IMR-90 (cell line): ENCODE data around the gene ETFA. TPM values are rescaled to one million over a fixed set of nuclear protein-coding genes. Genes with fewer than 3 reads are reported as not detected.

ENCODE experiments used
- ATAC-seq: fragments of 200-7000 bp; cut with Tn5 transposase; 2 replicates; pipeline ENCODE4 v1.9.1; 2020; ENCODE audit warnings: low read depth, mild to moderate bottlenecking, moderate library complexity
- BruUV-seq: library from RNA; stranded (reverse); fragments of 400-500 nt; replicated peaks from 2 replicates; lab custom pipeline; 2021; lab: Mats Ljungman, UMichigan
- CTCF ChIA-PET: fragments of 300-600 bp; formaldehyde crosslinking; extraction: SDS; loops from one replicate; lab custom pipeline; 2021; ENCODE audit warnings: antibody characterized with exemption; lab: Yijun Ruan, JAX
- POLR2A ChIA-PET: fragments of 300-600 bp; sonication (Branson Sonifier 250); formaldehyde crosslinking; loops from one replicate; lab custom pipeline; 2022; ENCODE audit warnings: antibody characterized with exemption; ENCODE audit not compliant: unreplicated experiment; lab: Charles Lee
- DNase-seq: peaks from one replicate; pipeline ENCODE4 v3.0.0; 2013
- H2AFZ ChIP-seq: replicated peaks from 2 replicates; pipeline ENCODE3; 2013; ENCODE audit warnings: low read length, mild to moderate bottlenecking; ENCODE audit not compliant: poor library complexity
- H2AK5ac ChIP-seq: 2 replicates; pipeline ENCODE4 v1.6.1; 2013; ENCODE audit warnings: low read depth, low read length, inconsistent platforms
- H2AK9ac ChIP-seq: replicated peaks from 2 replicates; pipeline ENCODE3; 2013; ENCODE audit warnings: mild to moderate bottlenecking, low read depth, low read length, moderate library complexity; ENCODE audit not compliant: poor library complexity
- H2BK120ac ChIP-seq: 2 replicates; pipeline ENCODE4 v1.6.1; 2013; ENCODE audit warnings: low read depth, low read length, inconsistent platforms
- H2BK15ac ChIP-seq: 3 replicates; pipeline ENCODE4 v1.6.1; 2013; ENCODE audit warnings: low read depth, low read length, inconsistent platforms
- H2BK20ac ChIP-seq: 2 replicates; pipeline ENCODE4 v1.6.1; 2013; ENCODE audit warnings: low read depth, mild to moderate bottlenecking, inconsistent platforms, low read length, moderate library complexity
- H2BK5ac ChIP-seq: 2 replicates; pipeline ENCODE4 v1.6.1; 2013; ENCODE audit warnings: mild to moderate bottlenecking, low read depth, low read length, inconsistent platforms; ENCODE audit not compliant: poor library complexity, severe bottlenecking
- H3K14ac ChIP-seq: replicated peaks from 2 replicates; pipeline ENCODE4 v1.6.1; 2013; ENCODE audit warnings: low read depth, low read length, inconsistent platforms
- H3K18ac ChIP-seq: 2 replicates; pipeline ENCODE4 v1.6.1; 2013; ENCODE audit warnings: low read depth, low read length, control low read depth
- H3K23ac ChIP-seq: 2 replicates; pipeline ENCODE4 v1.6.1; 2013; ENCODE audit warnings: low read depth, low read length, inconsistent platforms
- H3K27ac ChIP-seq: 2 replicates; pipeline ENCODE4 v1.5.1; 2013; ENCODE audit warnings: mild to moderate bottlenecking, control low read depth, low read length; ENCODE audit not compliant: insufficient read depth
- H3K27me3 ChIP-seq: 2 replicates; pipeline ENCODE4 v1.6.1; 2013; ENCODE audit warnings: low read length; ENCODE audit not compliant: control insufficient read depth, insufficient read depth
- H3K36me3 ChIP-seq: 2 replicates; pipeline ENCODE4 v1.6.1; 2013; ENCODE audit warnings: low read length, mixed read lengths; ENCODE audit not compliant: control insufficient read depth, insufficient read depth
- H3K4ac ChIP-seq: 2 replicates; pipeline ENCODE4 v1.6.1; 2013; ENCODE audit warnings: low read depth, low read length, inconsistent platforms
- H3K4me1 ChIP-seq: 2 replicates; pipeline ENCODE4 v1.6.1; 2013; ENCODE audit warnings: low read length, mixed read lengths; ENCODE audit not compliant: control insufficient read depth, insufficient read depth
- H3K4me2 ChIP-seq: 2 replicates; pipeline ENCODE4 v1.6.1; 2013; ENCODE audit warnings: low read depth, mild to moderate bottlenecking, control low read depth, low read length, moderate library complexity
- H3K4me3 ChIP-seq: 2 replicates; pipeline ENCODE4 v1.5.1; 2013; ENCODE audit warnings: low read depth, mild to moderate bottlenecking, control low read depth, low read length, moderate library complexity; ENCODE audit not compliant: insufficient read depth
- H3K56ac ChIP-seq: 2 replicates; pipeline ENCODE4 v1.6.1; 2013; ENCODE audit warnings: low read length, inconsistent platforms; ENCODE audit not compliant: insufficient read depth; ENCODE audit errors: extremely low read depth
- H3K79me1 ChIP-seq, 2 experiments: 2 replicates each; pipeline ENCODE4 v1.6.1; 2013; ENCODE audit warnings: low read length in 2 of 2, inconsistent platforms in 1 of 2, low read depth in 1 of 2
- H3K9ac ChIP-seq: 2 replicates; pipeline ENCODE4 v1.6.1; 2013; ENCODE audit warnings: low read depth, low read length, control low read depth
- H3K9me1 ChIP-seq: 2 replicates; pipeline ENCODE4 v1.6.1; 2013; ENCODE audit warnings: low read length, inconsistent platforms; ENCODE audit not compliant: insufficient read depth
- H3K9me3 ChIP-seq: 2 replicates; pipeline ENCODE4 v1.6.1; 2013; ENCODE audit warnings: low read length; ENCODE audit not compliant: control insufficient read depth, insufficient read depth
- H4K20me1 ChIP-seq: 2 replicates; pipeline ENCODE4 v1.6.1; 2013; ENCODE audit warnings: low read length, inconsistent platforms; ENCODE audit not compliant: insufficient read depth
- H4K5ac ChIP-seq: 2 replicates; pipeline ENCODE4 v1.6.1; 2013; ENCODE audit warnings: mild to moderate bottlenecking, low read depth, low read length, control low read depth
- H4K8ac ChIP-seq, 2 experiments: 2 replicates each; pipeline ENCODE4 v1.6.1; 2013; ENCODE audit warnings: low read depth in 2 of 2, low read length in 2 of 2, control low read depth in 1 of 2, inconsistent platforms in 1 of 2
- H4K91ac ChIP-seq: 2 replicates; pipeline ENCODE4 v1.6.1; 2013; ENCODE audit warnings: low read depth, low read length, inconsistent platforms; ENCODE audit not compliant: insufficient read depth
- BHLHE40 ChIP-seq: fragments of 150-350 bp; IDR thresholded peaks from 2 replicates; pipeline ENCODE4 v1.6.1; 2016; ENCODE audit warnings: mild to moderate bottlenecking, low read depth, low read length
- CEBPB ChIP-seq: IDR thresholded peaks from 2 replicates; pipeline ENCODE4 v1.6.1; 2012; ENCODE audit warnings: low read depth, low read length, improper control_type of control experiment
- FOS ChIP-seq: fragments of 150-350 bp; IDR thresholded peaks from 2 replicates; pipeline ENCODE4 v1.6.1; 2016; ENCODE audit warnings: low read depth, low read length
- MAFK ChIP-seq: IDR thresholded peaks from 2 replicates; pipeline ENCODE4 v1.6.1; 2012; ENCODE audit warnings: low read depth, low read length, improper control_type of control experiment
- MAZ ChIP-seq: IDR thresholded peaks from 2 replicates; pipeline ENCODE4 v1.6.1; 2012; ENCODE audit warnings: low read depth, mild to moderate bottlenecking, low read length, improper control_type of control experiment, moderate library complexity, borderline replicate concordance
- MXI1 ChIP-seq: IDR thresholded peaks from 2 replicates; pipeline ENCODE4 v1.6.1; 2012; ENCODE audit warnings: low read depth, mild to moderate bottlenecking, low read length, moderate library complexity, borderline replicate concordance
- NFE2L2 ChIP-seq: fragments of 150-350 bp; IDR thresholded peaks from 2 replicates; pipeline ENCODE4 v1.6.1; 2016; ENCODE audit warnings: low read depth, mild to moderate bottlenecking, low read length
- RCOR1 ChIP-seq: IDR thresholded peaks from 2 replicates; pipeline ENCODE4 v1.6.1; 2012; ENCODE audit warnings: mild to moderate bottlenecking, low read length, improper control_type of control experiment; ENCODE audit not compliant: insufficient replicate concordance
- RFX5 ChIP-seq: IDR thresholded peaks from 2 replicates; pipeline ENCODE4 v1.8.0; 2012; ENCODE audit warnings: low read depth, mild to moderate bottlenecking, low read length, moderate library complexity
- SMC3 ChIP-seq: fragments of 150-350 bp; IDR thresholded peaks from 2 replicates; pipeline ENCODE4 v1.6.1; 2016; ENCODE audit warnings: low read depth, mild to moderate bottlenecking, antibody characterized with exemption, low read length, moderate library complexity
- WGBS, 2 experiments: methylation state at CpG; one replicate each; pipeline versions ENCODE4 v1.1.5 to v1.1.7; 2013; ENCODE audit warnings: missing lambda C conversion rate in 2 of 2; ENCODE audit not compliant: insufficient read length in 1 of 2; ENCODE audit errors: extremely low coverage in 2 of 2; 5-methylcytosine and 5-hydroxymethylcytosine counted together
- dilution Hi-C: fragments of 300-500 bp; cut with HindIII; formaldehyde crosslinking; loops from one replicate; pipeline ENCODE4 v1.14.3; 2018; ENCODE audit warnings: low sequenced_read_pairs; ENCODE audit not compliant: unreplicated experiment
- in situ Hi-C: fragments of 300-500 bp; cut with MboI; formaldehyde crosslinking; loops from 3 replicates; pipeline ENCODE4 v1.14.3; 2019; ENCODE audit warnings: low sequenced_read_pairs, inconsistent platforms, mixed read lengths
- intact Hi-C: fragments of 100-400 bp; cut with micrococcal nuclease; formaldehyde crosslinking; loops from 2 replicates; pipeline ENCODE4 v1.10.0; 2022
- polyA plus RNA-seq, 3 experiments: library from polyadenylated mRNA; depleted of rRNA; stranded (reverse); fragments of >200 nt; gene quantifications; 2 replicates each; pipeline ENCODE4 v1.2.3, GENCODE V29; 2012; ENCODE audit warnings: low replicate concordance in 1 of 3
- total RNA-seq: library from RNA; depleted of rRNA; stranded (reverse); fragments of >200 nt; gene quantifications from 2 replicates; pipeline ENCODE4 v1.2.3, GENCODE V29; 2012
- TF ChIP-seq, protein P1 (sequence below): fragments of 150-350 bp; IDR thresholded peaks from 2 replicates; pipeline ENCODE4 v1.6.1; 2016; ENCODE audit warnings: low read depth, mild to moderate bottlenecking, low read length, moderate library complexity, borderline replicate concordance
- TF ChIP-seq, protein P2 (sequence below): conservative IDR thresholded peaks from 2 replicates; pipeline ENCODE4 v1.5.1; 2012; ENCODE audit warnings: mild to moderate bottlenecking, low read depth, low read length, improper control_type of control experiment

The ETFA gene
- total and polyA plus RNA-seq, 2 of the 4 experiments (the other 2 are of a cell fraction) = 115 to 172 TPM

DNA sequence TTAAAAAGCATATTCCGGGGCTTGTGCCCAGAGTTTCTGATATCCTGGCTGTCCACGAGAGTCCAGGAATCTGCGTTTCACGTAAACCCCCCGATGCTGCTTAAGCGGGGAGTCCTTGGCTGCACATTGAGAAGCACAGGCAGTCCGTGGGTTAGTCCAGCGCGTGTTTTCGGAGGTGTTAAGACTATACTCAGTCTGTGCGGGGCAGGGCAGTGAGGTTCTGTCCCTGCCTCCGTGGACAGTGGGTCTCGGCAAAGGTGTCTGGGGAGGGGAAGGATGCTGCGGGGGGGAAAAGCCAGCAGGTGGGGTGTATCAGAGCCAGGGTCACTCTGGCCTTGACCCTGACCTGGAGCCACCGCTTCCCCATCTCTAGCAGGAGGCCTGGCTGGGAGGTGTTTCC is 145.3 kb downstream of the ETFA start:
- H3K9me3 ChIP-seq = no peaks in the 10 kb centered on the region
- H2BK15ac ChIP-seq = no peak overlapping the region
- H3K4me2 ChIP-seq = no peak overlapping the region
- no peak overlapping the region for H2BK5ac ChIP-seq
- H3K56ac ChIP-seq = no peak overlapping the region
- no peak overlapping the region for H2BK120ac ChIP-seq
- H3K18ac ChIP-seq = no peak overlapping the region
- ATAC-seq = no peak
- H3K4ac ChIP-seq = no peak overlapping the region
- H2AFZ ChIP-seq = no peak overlapping the region
- BruUV-seq = no TSS peak
- ChIA-PET CTCF (no interaction called here), POLR2A (no interaction called here)
- in situ Hi-C loops = no loop called here
- H3K4me3 ChIP-seq = no peak overlapping the region
- intact Hi-C loops = no loop called here
- 96% methylated on average over 9 of the region's 15 CpGs; no CpG with 5 or more reads in 1 of the 2 experiments for WGBS, 2 experiments
- H4K20me1 ChIP-seq = no peaks in the 10 kb centered on the region
- TF ChIP-seq MXI1 (no peak), RFX5 (no peak), NFE2L2 (no peak), BHLHE40 (no peak), MAZ (no peak), RCOR1 (no peak), FOS (no peak), SMC3 (no peak), MAFK (no peak), CEBPB (no peak)
- TF ChIP-seq, protein P1, sequence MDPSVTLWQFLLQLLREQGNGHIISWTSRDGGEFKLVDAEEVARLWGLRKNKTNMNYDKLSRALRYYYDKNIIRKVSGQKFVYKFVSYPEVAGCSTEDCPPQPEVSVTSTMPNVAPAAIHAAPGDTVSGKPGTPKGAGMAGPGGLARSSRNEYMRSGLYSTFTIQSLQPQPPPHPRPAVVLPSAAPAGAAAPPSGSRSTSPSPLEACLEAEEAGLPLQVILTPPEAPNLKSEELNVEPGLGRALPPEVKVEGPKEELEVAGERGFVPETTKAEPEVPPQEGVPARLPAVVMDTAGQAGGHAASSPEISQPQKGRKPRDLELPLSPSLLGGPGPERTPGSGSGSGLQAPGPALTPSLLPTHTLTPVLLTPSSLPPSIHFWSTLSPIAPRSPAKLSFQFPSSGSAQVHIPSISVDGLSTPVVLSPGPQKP = no peak
- TF ChIP-seq, protein P2, sequence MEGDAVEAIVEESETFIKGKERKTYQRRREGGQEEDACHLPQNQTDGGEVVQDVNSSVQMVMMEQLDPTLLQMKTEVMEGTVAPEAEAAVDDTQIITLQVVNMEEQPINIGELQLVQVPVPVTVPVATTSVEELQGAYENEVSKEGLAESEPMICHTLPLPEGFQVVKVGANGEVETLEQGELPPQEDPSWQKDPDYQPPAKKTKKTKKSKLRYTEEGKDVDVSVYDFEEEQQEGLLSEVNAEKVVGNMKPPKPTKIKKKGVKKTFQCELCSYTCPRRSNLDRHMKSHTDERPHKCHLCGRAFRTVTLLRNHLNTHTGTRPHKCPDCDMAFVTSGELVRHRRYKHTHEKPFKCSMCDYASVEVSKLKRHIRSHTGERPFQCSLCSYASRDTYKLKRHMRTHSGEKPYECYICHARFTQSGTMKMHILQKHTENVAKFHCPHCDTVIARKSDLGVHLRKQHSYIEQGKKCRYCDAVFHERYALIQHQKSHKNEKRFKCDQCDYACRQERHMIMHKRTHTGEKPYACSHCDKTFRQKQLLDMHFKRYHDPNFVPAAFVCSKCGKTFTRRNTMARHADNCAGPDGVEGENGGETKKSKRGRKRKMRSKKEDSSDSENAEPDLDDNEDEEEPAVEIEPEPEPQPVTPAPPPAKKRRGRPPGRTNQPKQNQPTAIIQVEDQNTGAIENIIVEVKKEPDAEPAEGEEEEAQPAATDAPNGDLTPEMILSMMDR = no peak
- H3K36me3 ChIP-seq = no peaks in the 10 kb centered on the region
- H4K5ac ChIP-seq = no peak overlapping the region
- no peak overlapping the region for H3K14ac ChIP-seq
- no peak overlapping the region for H2AK5ac ChIP-seq
- peak overlapping the region; percentile 57 for H2AK9ac ChIP-seq
- H3K79me1 ChIP-seq = no peaks in the 10 kb centered on the region
- no peak overlapping the region for H3K9ac ChIP-seq
- no peak overlapping the region for H3K23ac ChIP-seq
- dilution Hi-C loops = no loop called here
- H4K91ac ChIP-seq = no peak overlapping the region
- no peaks in the 10 kb centered on the region for H3K27me3 ChIP-seq
- H3K27ac ChIP-seq = no peak overlapping the region
- H3K4me1 ChIP-seq = peaks cover 29% of the 10 kb centered on the region
- no peak overlapping the region for H2BK20ac ChIP-seq
- DNase-seq = no peak
- H3K9me1 ChIP-seq = peaks cover 21% of the 10 kb centered on the region
- no peak overlapping the region for H4K8ac ChIP-seq
